ENCODE measurements around the gene MAGEA10. TPM values are rescaled to one million over a fixed set of nuclear protein-coding genes. Genes with fewer than 3 reads are reported as not detected.

Gene MAGEA10
- total and polyA plus RNA-seq, 2 of the 8 experiments (the other 6 are each of a cell fraction or from before 2014, with no cell fraction given) = not detected

- Histone ChIP-seq H2BK20ac (ENCODE audit: low read length) (no peak overlapping the region), H3K4me1 (replicated peaks in 1 of 4; ENCODE audit: control insufficient read depth in 3 of 4, insufficient read depth in 4 of 4, low read length in 3 of 4) (no peaks in the 10 kb centered on the region), H3K4me2 (ENCODE audit: insufficient read depth in 1 of 2, low read depth in 2 of 2, low read length in 2 of 2) (no peak overlapping the region), H3K56ac (replicated peaks; ENCODE audit: insufficient read length, low read depth, low read length) (no peak overlapping the region), H2BK15ac (ENCODE audit: low read length) (no peak overlapping the region), H2BK12ac (ENCODE audit: low read depth, low read length) (no peak overlapping the region), H3K36me3 (ENCODE audit: control insufficient read depth in 2 of 4, insufficient read depth in 4 of 4, low read length in 3 of 4) (no peaks in the 10 kb centered on the region), H3K27ac (ENCODE audit: low read depth, low read length) (no peak overlapping the region), H2BK5ac (ENCODE audit: low read depth, low read length) (no peak overlapping the region), H3K18ac (ENCODE audit: extremely low read depth, low read length) (no peak overlapping the region), H3K23me2 (ENCODE audit: low read depth, low read length) (no peaks in the 10 kb centered on the region), H3K9ac (replicated peaks in 1 of 4; ENCODE audit: extremely low read depth in 1 of 4, low read depth in 3 of 4, low read length in 3 of 4) (no peak overlapping the region), H3K27me3 (replicated peaks in 1 of 4; ENCODE audit: control insufficient read depth in 3 of 4, extremely low read depth in 1 of 4, insufficient read depth in 3 of 4, low read length in 3 of 4) (no peaks in the 10 kb centered on the region), H2AFZ (ENCODE audit: low read length) (no peak overlapping the region), H3K14ac (ENCODE audit: insufficient read length) (no peak overlapping the region), H2AK5ac (ENCODE audit: low read depth, low read length) (no peak overlapping the region), H3K23ac (ENCODE audit: insufficient read length) (no peak overlapping the region), H4K20me1 (replicated peaks in 1 of 2; ENCODE audit: control insufficient read depth in 1 of 2, insufficient read depth in 2 of 2, low read length in 2 of 2) (no peaks in the 10 kb centered on the region), H3K4ac (replicated peaks; ENCODE audit: insufficient read length, low read depth, low read length) (no peak overlapping the region), H2BK120ac (replicated peaks; ENCODE audit: low read depth, low read length) (no peak overlapping the region), H3K4me3 (ENCODE audit: extremely low read depth in 1 of 4, insufficient read depth in 2 of 4, low read depth in 3 of 4, low read length in 4 of 4) (no peak overlapping the region), H3K79me2 (ENCODE audit: control insufficient read depth in 1 of 2, insufficient read depth in 2 of 2, low read length in 2 of 2) (no peaks in the 10 kb centered on the region), H4K8ac (ENCODE audit: extremely low read depth, insufficient read depth, low read length) (no peak overlapping the region), H3K9me3 (ENCODE audit: insufficient read depth in 2 of 2, low read depth in 1 of 2, low read length in 1 of 2) (no peaks in the 10 kb centered on the region), H3K79me1 (ENCODE audit: low read depth, low read length) (no peaks in the 10 kb centered on the region), H4K5ac (ENCODE audit: insufficient read length, low read depth, low read length) (no peak overlapping the region), H4K91ac (replicated peaks; ENCODE audit: insufficient read length, low read length) (no peak overlapping the region)
- ChIA-PET POLR2A (ENCODE audit: partially characterized antibody) (no interaction called here), CTCF (ENCODE audit: partially characterized antibody) (interaction anchor here (1.0 kb wide), 1 partner anchor 96 kb away, joined by 3 read pairs; no protein-coding TSS in a partner anchor)
- FAIRE-seq = no peak
- DNase-seq (ENCODE audit: low read depth in 1 of 2, low spot score in 2 of 2) = no peak
- 80% methylated on average over 1 of the region's 4 CpGs; no CpG with 5 or more reads in 1 of the 2 experiments for WGBS, 2 experiments (ENCODE audit: extremely low coverage in 1 of 2, insufficient coverage in 1 of 2, insufficient read length in 1 of 2, insufficient replicate concordance in 2 of 2, low coverage in 1 of 2, low lambda C conversion rate in 2 of 2, missing lambda C conversion rate in 1 of 2)
- no peak for TF ChIP-seq RXRA (IDR thresholded peaks at IDR 0.05; ENCODE audit: insufficient read depth, low read depth, low read length)
- TF ChIP-seq TCF12 (IDR thresholded peaks at IDR 0.05; ENCODE audit: low read depth, low read length) = no peak
Measured at GRCh38 chrX:152136312-152136711, 2.1 kb downstream of the MAGEA10 start.

Measured in H1 (cell line).